ENCODE data around the gene NFKBIB.

NFKBIB gene

GRCh38 chr19:38958301-38958700 lies 58.5 kb downstream of the NFKBIB start:
- no peak for DNase-seq

Measured in C1 segment of cervical spinal cord (tissue), 14 donors.